PC-9 (cell line): Measurements from ENCODE around the gene TSPAN14. TPM values are rescaled to one million over a fixed set of nuclear protein-coding genes. Genes with fewer than 3 reads are reported as not detected.

Experiments
- BruUV-seq: library from RNA; stranded (reverse); fragments of 400-500 nt; replicated peaks from 2 replicates; lab custom pipeline; 2021; lab: Mats Ljungman, UMichigan
- CTCF ChIA-PET: fragments of 300-600 bp; sonication (Branson Sonifier 250); formaldehyde crosslinking; loops from one replicate; lab custom pipeline; 2022; ENCODE audit warnings: antibody characterized with exemption; lab: Charles Lee
- POLR2A ChIA-PET: fragments of 300-600 bp; sonication (Branson Sonifier 250); formaldehyde crosslinking; loops from one replicate; lab custom pipeline; 2022; ENCODE audit warnings: antibody characterized with exemption; ENCODE audit not compliant: unreplicated experiment; lab: Charles Lee
- DNase-seq, 2 experiments: peaks; one replicate each; pipeline versions ENCODE4 v3.0.0 to v3.0.0-alpha.2; 2015 to 2022; ENCODE audit warnings: mixed read lengths in 1 of 2
- H2AFZ ChIP-seq: fragments of 200-600 bp; sonication (generic); 2 replicates; pipeline ENCODE4 v1.8.1; 2017; ENCODE audit warnings: antibody characterized with exemption
- H3F3A ChIP-seq: fragments of 200-600 bp; sonication (generic); 2 replicates; pipeline ENCODE4 v1.8.1; 2017; ENCODE audit warnings: antibody characterized with exemption, mild to moderate bottlenecking, low read depth; ENCODE audit not compliant: insufficient read depth
- H3K27ac ChIP-seq: fragments of 200-600 bp; sonication (generic); 2 replicates; pipeline ENCODE4 v1.6.1; 2016; ENCODE audit warnings: mixed run types
- H3K27me3 ChIP-seq: fragments of 200-600 bp; sonication (generic); 2 replicates; pipeline ENCODE4 v1.6.1; 2016; ENCODE audit warnings: low read depth, mixed run types; ENCODE audit not compliant: insufficient read depth
- H3K36me3 ChIP-seq: fragments of 200-600 bp; sonication (generic); 2 replicates; pipeline ENCODE4 v1.6.1; 2016; ENCODE audit warnings: low read depth, mixed run types
- H3K4me1 ChIP-seq: fragments of 200-600 bp; sonication (generic); replicated peaks from 2 replicates; pipeline ENCODE4 v1.6.1; 2016; ENCODE audit warnings: mixed run types; ENCODE audit not compliant: insufficient read depth
- H3K4me2 ChIP-seq: fragments of 200-600 bp; sonication (generic); 2 replicates; pipeline ENCODE4 v1.6.1; 2017; ENCODE audit warnings: mixed run types
- H3K4me3 ChIP-seq: fragments of 200-600 bp; sonication (generic); 2 replicates; pipeline ENCODE4 v1.6.1; 2016; ENCODE audit warnings: mixed run types
- H3K79me2 ChIP-seq: fragments of 200-600 bp; sonication (generic); 2 replicates; pipeline ENCODE4 v1.6.1; 2017; ENCODE audit warnings: low read depth, mixed run types
- H3K9me2 ChIP-seq: fragments of 200-600 bp; sonication (generic); 2 replicates; pipeline ENCODE4 v1.8.1; 2017; ENCODE audit warnings: mild to moderate bottlenecking; ENCODE audit not compliant: insufficient read depth
- H3K9me3 ChIP-seq: fragments of 200-600 bp; sonication (generic); 2 replicates; pipeline ENCODE4 v1.8.1; 2016; ENCODE audit warnings: low read depth; ENCODE audit not compliant: insufficient read depth
- H4K20me1 ChIP-seq: fragments of 200-600 bp; sonication (generic); 2 replicates; pipeline ENCODE4 v1.8.1; 2017; ENCODE audit not compliant: insufficient read depth
- CTCF ChIP-seq: fragments of 200-600 bp; sonication (generic); conservative IDR thresholded peaks from 2 replicates; pipeline ENCODE4 v1.6.1; 2017; ENCODE audit warnings: mixed run types, antibody characterized with exemption, mild to moderate bottlenecking, moderate library complexity
- EZH2 ChIP-seq: fragments of 200-600 bp; sonication (generic); IDR thresholded peaks from 2 replicates; pipeline ENCODE4 v1.8.0; 2017; ENCODE audit warnings: antibody characterized with exemption, low read depth
- intact Hi-C: fragments of 100-400 bp; cut with micrococcal nuclease; formaldehyde crosslinking; loops from one replicate; pipeline ENCODE4 v1.10.0; 2022; ENCODE audit not compliant: unreplicated experiment
- total RNA-seq: library from RNA; stranded (reverse); gene quantifications from 2 replicates; pipeline ENCODE4 v1.2.3, GENCODE V29; 2021

The TSPAN14 gene
- total RNA-seq, 1 experiment from 2014 or later: 135 TPM

- no peak for DNase-seq
- Histone ChIP-seq H3K4me1 (no peaks in the 10 kb centered on the region), H4K20me1 (no peaks in the 10 kb centered on the region), H3K4me2 (no peak overlapping the region), H2AFZ (no peak overlapping the region), H3F3A (no peaks in the 10 kb centered on the region), H3K4me3 (no peak overlapping the region), H3K27me3 (peaks cover 28% of the 10 kb centered on the region), H3K79me2 (no peaks in the 10 kb centered on the region), H3K36me3 (no peaks in the 10 kb centered on the region), H3K9me3 (no peaks in the 10 kb centered on the region), H3K9me2 (no peaks in the 10 kb centered on the region), H3K27ac (no peak overlapping the region)
- BruUV-seq: no TSS peak
- CTCF ChIA-PET: no interaction called here
- intact Hi-C loops: no loop called here
- POLR2A ChIA-PET: no interaction called here
- TF ChIP-seq EZH2: no peak
- TF ChIP-seq CTCF: no peak
Observed at GRCh38 chr10:80571352-80571751, 117.2 kb downstream of the TSPAN14 start.

- H3K4me3 ChIP-seq: no peak overlapping the region
- ChIA-PET CTCF (no interaction called here), POLR2A (no interaction called here)
- BruUV-seq: no TSS peak
- peaks cover 56% of the 10 kb centered on the region; the same call in 1 of the 2 replicates for H3K27me3 ChIP-seq
- TF ChIP-seq EZH2: no peak
- no peaks in the 10 kb centered on the region for H4K20me1 ChIP-seq
- no peaks in the 10 kb centered on the region for H3K36me3 ChIP-seq
- intact Hi-C loops: no loop called here
- no peaks in the 10 kb centered on the region for H3K4me1 ChIP-seq
- DNase-seq: no peak
- H3K4me2 ChIP-seq: no peak overlapping the region
- H2AFZ ChIP-seq: no peak overlapping the region
- H3K9me2 ChIP-seq: no peaks in the 10 kb centered on the region
- 0 out of 2 replicates have a peak, but pooled peaks cover 4% of the 10 kb centered on the region for H3K9me3 ChIP-seq
- H3K79me2 ChIP-seq: no peaks in the 10 kb centered on the region
- no peak overlapping the region for H3K27ac ChIP-seq
- no peaks in the 10 kb centered on the region for H3F3A ChIP-seq
Observed at GRCh38 chr10:80579181-80579763, 125.2 kb downstream of the TSPAN14 start.

GRCh38 chr10:80579849-80580637 lies 125.9 kb downstream of the TSPAN14 start:
- CTCF ChIA-PET: no interaction called here
- no peak for TF ChIP-seq EZH2
- TF ChIP-seq CTCF: no peak
- intact Hi-C loops: no loop called here
- Histone ChIP-seq H2AFZ (no peak overlapping the region), H3K9me2 (no peaks in the 10 kb centered on the region), H3K36me3 (no peaks in the 10 kb centered on the region), H3F3A (no peaks in the 10 kb centered on the region), H3K79me2 (no peaks in the 10 kb centered on the region), H3K27me3 (peaks cover 63% of the 10 kb centered on the region; the same call in 1 of the 2 replicates), H4K20me1 (no peaks in the 10 kb centered on the region), H3K4me3 (no peak overlapping the region), H3K4me2 (no peak overlapping the region), H3K4me1 (no peaks in the 10 kb centered on the region), H3K27ac (no peak overlapping the region), H3K9me3 (0 out of 2 replicates have a peak, but pooled peaks cover 4% of the 10 kb centered on the region)
- no TSS peak for BruUV-seq
- POLR2A ChIA-PET: no interaction called here
- no peak for DNase-seq
